Erythroblast (primary cell): ENCODE data around the gene CDIP1.

Experiments used
- GATA1 ChIP-seq: IDR thresholded peaks from 2 replicates; pipeline ENCODE4 v1.6.1; 2011; ENCODE audit warnings: low read depth, mild to moderate bottlenecking, control low read depth, low read length, moderate library complexity
- POLR2A ChIP-seq: IDR thresholded peaks from 2 replicates; pipeline ENCODE4 v1.6.1; 2011; ENCODE audit warnings: mild to moderate bottlenecking, low read length

GRCh38 chr16:4556580-4556979 is 18.0 kb upstream of the CDIP1 start:
- TF ChIP-seq POLR2A (no peak), GATA1 (no peak)
